ENCODE results near the gene RCC1. TPM values are rescaled to one million over a fixed set of nuclear protein-coding genes. Genes with fewer than 3 reads are reported as not detected.

The RCC1 gene, protein sequence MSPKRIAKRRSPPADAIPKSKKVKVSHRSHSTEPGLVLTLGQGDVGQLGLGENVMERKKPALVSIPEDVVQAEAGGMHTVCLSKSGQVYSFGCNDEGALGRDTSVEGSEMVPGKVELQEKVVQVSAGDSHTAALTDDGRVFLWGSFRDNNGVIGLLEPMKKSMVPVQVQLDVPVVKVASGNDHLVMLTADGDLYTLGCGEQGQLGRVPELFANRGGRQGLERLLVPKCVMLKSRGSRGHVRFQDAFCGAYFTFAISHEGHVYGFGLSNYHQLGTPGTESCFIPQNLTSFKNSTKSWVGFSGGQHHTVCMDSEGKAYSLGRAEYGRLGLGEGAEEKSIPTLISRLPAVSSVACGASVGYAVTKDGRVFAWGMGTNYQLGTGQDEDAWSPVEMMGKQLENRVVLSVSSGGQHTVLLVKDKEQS
- total RNA-seq (2014; rRNA removed; shearing (Covaris generic)), result 88.8 and 97.4 TPM in 2 replicates
- 35.6 and 36.9 TPM in 2 replicates for polyA plus RNA-seq (2016; fragmentation: Nextera tagmentation; extraction: Ambion mirVana)
- long read RNA-seq, transcript RCC1-202 (10 exons, 2,424 nt), result major isoform, 14 of 25 reads
- long read RNA-seq, partial matches to known transcripts, result 2 of 25 reads
- long read RNA-seq, other reads (novel, unspliced or antisense), result 8 of 25 reads

DNA sequence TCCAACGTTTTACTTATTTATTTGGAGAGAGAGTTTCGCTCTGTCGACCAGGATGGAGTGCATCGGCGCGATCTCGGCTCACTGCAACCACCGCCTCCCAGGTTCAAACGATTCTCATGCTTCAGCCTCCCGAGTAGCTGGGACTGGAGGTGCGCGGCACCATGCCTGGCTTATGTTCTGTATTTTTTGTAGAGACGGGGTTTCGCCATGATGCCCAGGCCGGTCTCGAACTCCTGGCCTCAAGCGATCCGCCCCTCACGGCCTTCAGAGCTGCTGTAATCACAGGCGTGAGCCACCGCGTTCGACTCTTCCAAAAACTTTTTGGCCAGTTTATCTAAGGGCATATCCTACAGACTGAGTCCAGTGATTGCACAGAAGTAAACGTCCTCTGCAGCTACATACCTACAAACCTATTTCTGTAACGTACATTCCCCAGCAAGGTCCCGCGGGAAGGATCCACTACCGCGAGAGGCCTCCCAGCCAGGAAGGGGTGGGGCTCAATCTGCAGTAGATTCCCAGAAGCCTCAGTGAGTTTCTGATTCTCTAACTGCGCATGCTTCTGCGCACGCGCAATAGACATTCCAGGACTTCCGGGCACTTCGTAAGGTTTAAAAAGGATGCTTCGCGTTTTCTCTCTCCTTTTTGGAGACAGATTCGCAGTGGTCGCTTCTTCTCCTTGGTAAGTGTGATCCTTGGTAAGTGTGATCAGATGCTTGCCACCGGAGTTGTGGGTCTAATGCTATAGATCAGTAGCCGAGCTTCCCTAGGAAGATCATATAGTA, at the start of gene RCC1:
Gene RCC1 (plus strand): TSS at position 638 of the 782 bp plus-strand sequence. CDS start 23,824 bp downstream, outside the sequence.
- H3K27ac ChIP-seq (ENCODE audit: low read depth), result peak within 1 kb of the TSS; percentile 100
- H3K27me3 Mint-ChIP-seq (ENCODE audit: insufficient read depth, low read depth, poor library complexity), result peaks cover 58% of the 10 kb centered on the region
- H3K4me1 ChIP-seq (ENCODE audit: insufficient read depth), result peaks cover 22% of the 10 kb centered on the region
- DNase-seq (ENCODE audit: low spot score) (peak; percentile 99), ATAC-seq (peak; percentile 68)
- H4K20me1 ChIP-seq (replicated peaks; ENCODE audit: insufficient read depth), result peaks cover 7% of the 10 kb centered on the region
- peaks cover 44% of the 10 kb centered on the region for H3K36me3 ChIP-seq (ENCODE audit: insufficient read depth)
- TF ChIP-seq POLR2AphosphoS5 (IDR thresholded peaks at IDR 0.05; ENCODE audit: low read depth) (peak; percentile 99), ZNF114 (CRISPR knock-in tag; IDR thresholded peaks at IDR 0.05) (peak; percentile 38; the same call in 1 of the 2 replicates), JUNB (IDR thresholded peaks at IDR 0.05; ENCODE audit: unreplicated experiment) (no peak)
- TF ChIP-seq, protein P1, sequence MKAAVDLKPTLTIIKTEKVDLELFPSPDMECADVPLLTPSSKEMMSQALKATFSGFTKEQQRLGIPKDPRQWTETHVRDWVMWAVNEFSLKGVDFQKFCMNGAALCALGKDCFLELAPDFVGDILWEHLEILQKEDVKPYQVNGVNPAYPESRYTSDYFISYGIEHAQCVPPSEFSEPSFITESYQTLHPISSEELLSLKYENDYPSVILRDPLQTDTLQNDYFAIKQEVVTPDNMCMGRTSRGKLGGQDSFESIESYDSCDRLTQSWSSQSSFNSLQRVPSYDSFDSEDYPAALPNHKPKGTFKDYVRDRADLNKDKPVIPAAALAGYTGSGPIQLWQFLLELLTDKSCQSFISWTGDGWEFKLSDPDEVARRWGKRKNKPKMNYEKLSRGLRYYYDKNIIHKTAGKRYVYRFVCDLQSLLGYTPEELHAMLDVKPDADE (IDR thresholded peaks at IDR 0.05), result peak; percentile 80; the same call in 1 of the 2 replicates
- peak within 1 kb of the TSS; percentile 98 for H3K4me3 Mint-ChIP-seq
- peaks cover 54% of the 10 kb centered on the region for H3K36me3 Mint-ChIP-seq (ENCODE audit: low read depth)
- H3K79me2 ChIP-seq (replicated peaks; ENCODE audit: insufficient read depth), result peaks cover 30% of the 10 kb centered on the region
- H2AFZ ChIP-seq, result no peak within 1 kb of the TSS
- peaks cover 47% of the 10 kb centered on the region for H3F3A ChIP-seq (replicated peaks; ENCODE audit: low read depth)
- H3K27ac Mint-ChIP-seq, result peak within 1 kb of the TSS; percentile 98
- peaks cover 46% of the 10 kb centered on the region; the same call in 2 of the 3 replicates for H3K9me3 Mint-ChIP-seq
- peaks cover 22% of the 10 kb centered on the region for H3K4me1 Mint-ChIP-seq
- peak within 1 kb of the TSS; percentile 86 for H3K4me3 ChIP-seq
- no peaks in the 10 kb centered on the region for H3K9me2 ChIP-seq (ENCODE audit: insufficient read depth)
- peak within 1 kb of the TSS; percentile 99 for H3K4me2 ChIP-seq
- H3K27me3 ChIP-seq (ENCODE audit: insufficient read depth), result no peaks in the 10 kb centered on the region

DNA sequence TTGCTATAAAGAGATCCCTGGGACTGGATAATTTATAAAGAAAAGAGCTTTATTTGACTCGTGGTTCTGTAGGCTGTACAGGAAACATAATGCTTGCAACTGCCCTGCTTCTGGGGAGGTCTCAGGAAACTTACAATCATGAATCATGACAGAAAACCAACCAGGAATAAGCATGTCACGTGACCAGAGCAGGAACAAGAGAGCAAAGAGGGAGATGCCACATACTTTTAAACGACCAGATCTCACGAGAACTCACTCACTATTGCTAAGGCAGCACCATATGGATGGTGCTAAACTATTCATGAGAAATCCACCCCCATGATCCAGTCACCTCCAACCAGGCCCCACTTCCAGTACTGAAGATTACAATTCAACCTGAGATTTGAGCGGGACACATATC, 49.8 kb upstream of the RCC1 start:
- H3K27me3 Mint-ChIP-seq (ENCODE audit: insufficient read depth, low read depth, poor library complexity), result no peaks in the 10 kb centered on the region
- H3K9me3 Mint-ChIP-seq, result no peaks in the 10 kb centered on the region
- H3K27ac Mint-ChIP-seq, result peak overlapping the region; percentile 23; the same call in 1 of the 2 replicates
- Histone ChIP-seq H3K27ac (ENCODE audit: low read depth) (no peak overlapping the region), H3K36me3 (ENCODE audit: insufficient read depth) (peaks cover 9% of the 10 kb centered on the region; the same call in 1 of the 2 replicates), H3K27me3 (ENCODE audit: insufficient read depth) (no peaks in the 10 kb centered on the region), H2AFZ (no peak overlapping the region), H3F3A (replicated peaks; ENCODE audit: low read depth) (no peaks in the 10 kb centered on the region), H3K79me2 (replicated peaks; ENCODE audit: insufficient read depth) (peaks cover 5% of the 10 kb centered on the region), H4K20me1 (replicated peaks; ENCODE audit: insufficient read depth) (peaks cover 7% of the 10 kb centered on the region; the same call in 1 of the 2 replicates), H3K4me2 (no peak overlapping the region; the same call in 1 of the 2 replicates), H3K4me3 (no peak overlapping the region), H3K4me1 (ENCODE audit: insufficient read depth) (peaks cover 6% of the 10 kb centered on the region), H3K9me2 (ENCODE audit: insufficient read depth) (no peaks in the 10 kb centered on the region)
- H3K36me3 Mint-ChIP-seq (ENCODE audit: low read depth), result peaks cover 20% of the 10 kb centered on the region
- ATAC-seq, result no peak; the same call in 2 of the 3 replicates
- H3K4me1 Mint-ChIP-seq, result peaks cover 14% of the 10 kb centered on the region
- H3K4me3 Mint-ChIP-seq, result no peak overlapping the region
- no peak for DNase-seq (ENCODE audit: low spot score)
- TF ChIP-seq EZH2 (IDR thresholded peaks at IDR 0.05; ENCODE audit: low read depth, unreplicated experiment) (no peak), STAT1 (IDR thresholded peaks at IDR 0.05; ENCODE audit: unreplicated experiment) (no peak), ZNF114 (CRISPR knock-in tag; IDR thresholded peaks at IDR 0.05) (no peak), JUNB (IDR thresholded peaks at IDR 0.05; ENCODE audit: unreplicated experiment) (no peak), CREB1 (CRISPR knock-in tag; IDR thresholded peaks at IDR 0.05; ENCODE audit: low read depth) (no peak)
- TF ChIP-seq, protein P2, sequence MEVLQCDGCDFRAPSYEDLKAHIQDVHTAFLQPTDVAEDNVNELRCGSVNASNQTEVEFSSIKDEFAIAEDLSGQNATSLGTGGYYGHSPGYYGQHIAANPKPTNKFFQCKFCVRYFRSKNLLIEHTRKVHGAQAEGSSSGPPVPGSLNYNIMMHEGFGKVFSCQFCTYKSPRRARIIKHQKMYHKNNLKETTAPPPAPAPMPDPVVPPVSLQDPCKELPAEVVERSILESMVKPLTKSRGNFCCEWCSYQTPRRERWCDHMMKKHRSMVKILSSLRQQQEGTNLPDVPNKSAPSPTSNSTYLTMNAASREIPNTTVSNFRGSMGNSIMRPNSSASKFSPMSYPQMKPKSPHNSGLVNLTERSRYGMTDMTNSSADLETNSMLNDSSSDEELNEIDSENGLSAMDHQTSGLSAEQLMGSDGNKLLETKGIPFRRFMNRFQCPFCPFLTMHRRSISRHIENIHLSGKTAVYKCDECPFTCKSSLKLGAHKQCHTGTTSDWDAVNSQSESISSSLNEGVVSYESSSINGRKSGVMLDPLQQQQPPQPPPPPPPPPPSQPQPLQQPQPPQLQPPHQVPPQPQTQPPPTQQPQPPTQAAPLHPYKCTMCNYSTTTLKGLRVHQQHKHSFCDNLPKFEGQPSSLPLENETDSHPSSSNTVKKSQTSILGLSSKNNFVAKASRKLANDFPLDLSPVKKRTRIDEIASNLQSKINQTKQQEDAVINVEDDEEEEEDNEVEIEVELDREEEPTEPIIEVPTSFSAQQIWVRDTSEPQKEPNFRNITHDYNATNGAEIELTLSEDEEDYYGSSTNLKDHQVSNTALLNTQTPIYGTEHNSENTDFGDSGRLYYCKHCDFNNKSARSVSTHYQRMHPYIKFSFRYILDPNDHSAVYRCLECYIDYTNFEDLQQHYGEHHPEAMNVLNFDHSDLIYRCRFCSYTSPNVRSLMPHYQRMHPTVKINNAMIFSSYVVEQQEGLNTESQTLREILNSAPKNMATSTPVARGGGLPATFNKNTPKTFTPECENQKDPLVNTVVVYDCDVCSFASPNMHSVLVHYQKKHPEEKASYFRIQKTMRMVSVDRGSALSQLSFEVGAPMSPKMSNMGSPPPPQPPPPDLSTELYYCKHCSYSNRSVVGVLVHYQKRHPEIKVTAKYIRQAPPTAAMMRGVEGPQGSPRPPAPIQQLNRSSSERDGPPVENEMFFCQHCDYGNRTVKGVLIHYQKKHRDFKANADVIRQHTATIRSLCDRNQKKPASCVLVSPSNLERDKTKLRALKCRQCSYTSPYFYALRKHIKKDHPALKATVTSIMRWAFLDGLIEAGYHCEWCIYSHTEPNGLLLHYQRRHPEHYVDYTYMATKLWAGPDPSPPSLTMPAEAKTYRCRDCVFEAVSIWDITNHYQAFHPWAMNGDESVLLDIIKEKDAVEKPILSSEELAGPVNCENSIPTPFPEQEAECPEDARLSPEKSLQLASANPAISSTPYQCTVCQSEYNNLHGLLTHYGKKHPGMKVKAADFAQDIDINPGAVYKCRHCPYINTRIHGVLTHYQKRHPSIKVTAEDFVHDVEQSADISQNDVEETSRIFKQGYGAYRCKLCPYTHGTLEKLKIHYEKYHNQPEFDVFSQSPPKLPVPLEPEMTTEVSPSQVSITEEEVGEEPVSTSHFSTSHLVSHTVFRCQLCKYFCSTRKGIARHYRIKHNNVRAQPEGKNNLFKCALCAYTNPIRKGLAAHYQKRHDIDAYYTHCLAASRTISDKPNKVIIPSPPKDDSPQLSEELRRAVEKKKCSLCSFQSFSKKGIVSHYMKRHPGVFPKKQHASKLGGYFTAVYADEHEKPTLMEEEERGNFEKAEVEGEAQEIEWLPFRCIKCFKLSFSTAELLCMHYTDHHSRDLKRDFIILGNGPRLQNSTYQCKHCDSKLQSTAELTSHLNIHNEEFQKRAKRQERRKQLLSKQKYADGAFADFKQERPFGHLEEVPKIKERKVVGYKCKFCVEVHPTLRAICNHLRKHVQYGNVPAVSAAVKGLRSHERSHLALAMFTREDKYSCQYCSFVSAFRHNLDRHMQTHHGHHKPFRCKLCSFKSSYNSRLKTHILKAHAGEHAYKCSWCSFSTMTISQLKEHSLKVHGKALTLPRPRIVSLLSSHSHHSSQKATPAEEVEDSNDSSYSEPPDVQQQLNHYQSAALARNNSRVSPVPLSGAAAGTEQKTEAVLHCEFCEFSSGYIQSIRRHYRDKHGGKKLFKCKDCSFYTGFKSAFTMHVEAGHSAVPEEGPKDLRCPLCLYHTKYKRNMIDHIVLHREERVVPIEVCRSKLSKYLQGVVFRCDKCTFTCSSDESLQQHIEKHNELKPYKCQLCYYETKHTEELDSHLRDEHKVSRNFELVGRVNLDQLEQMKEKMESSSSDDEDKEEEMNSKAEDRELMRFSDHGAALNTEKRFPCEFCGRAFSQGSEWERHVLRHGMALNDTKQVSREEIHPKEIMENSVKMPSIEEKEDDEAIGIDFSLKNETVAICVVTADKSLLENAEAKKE (CRISPR knock-in tag; IDR thresholded peaks at IDR 0.05), result no peak
- TF ChIP-seq, protein P1 (IDR thresholded peaks at IDR 0.05), result no peak

Measured in GM23338 (cell line).